Loucy (cell line): Measurements from ENCODE around the gene FXYD7.

Experiments
- EZH2phosphoT487 ChIP-seq: fragments of 200-600 bp; IDR thresholded peaks from 2 replicates; pipeline ENCODE4 v1.6.1; 2018; ENCODE audit warnings: antibody characterized with exemption, mild to moderate bottlenecking, moderate library complexity, borderline replicate concordance
- TF ChIP-seq, protein P1 (sequence below): fragments of 200-600 bp; sonication (generic); conservative IDR thresholded peaks from 2 replicates; pipeline ENCODE4 v1.5.1; 2014; ENCODE audit warnings: mild to moderate bottlenecking, antibody characterized with exemption, low read length

DNA sequence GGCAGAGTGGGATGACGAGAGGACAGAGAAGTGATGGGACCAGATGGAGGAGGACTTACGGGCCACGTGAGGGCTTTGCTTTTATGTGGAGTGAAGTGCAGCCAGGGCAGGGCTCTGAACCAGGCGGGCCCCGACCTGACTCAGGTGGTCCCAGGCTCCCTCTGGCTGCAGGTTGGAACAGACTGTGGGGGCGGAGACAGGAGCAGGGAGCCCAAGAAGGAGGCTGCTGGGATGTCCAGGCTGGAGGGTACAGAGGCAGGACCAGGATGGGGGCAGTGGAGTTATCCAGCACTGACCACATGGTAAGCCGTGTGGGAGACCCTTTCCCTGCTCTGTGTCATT, 13.6 kb downstream of the FXYD7 start:
- TF ChIP-seq, protein P1, sequence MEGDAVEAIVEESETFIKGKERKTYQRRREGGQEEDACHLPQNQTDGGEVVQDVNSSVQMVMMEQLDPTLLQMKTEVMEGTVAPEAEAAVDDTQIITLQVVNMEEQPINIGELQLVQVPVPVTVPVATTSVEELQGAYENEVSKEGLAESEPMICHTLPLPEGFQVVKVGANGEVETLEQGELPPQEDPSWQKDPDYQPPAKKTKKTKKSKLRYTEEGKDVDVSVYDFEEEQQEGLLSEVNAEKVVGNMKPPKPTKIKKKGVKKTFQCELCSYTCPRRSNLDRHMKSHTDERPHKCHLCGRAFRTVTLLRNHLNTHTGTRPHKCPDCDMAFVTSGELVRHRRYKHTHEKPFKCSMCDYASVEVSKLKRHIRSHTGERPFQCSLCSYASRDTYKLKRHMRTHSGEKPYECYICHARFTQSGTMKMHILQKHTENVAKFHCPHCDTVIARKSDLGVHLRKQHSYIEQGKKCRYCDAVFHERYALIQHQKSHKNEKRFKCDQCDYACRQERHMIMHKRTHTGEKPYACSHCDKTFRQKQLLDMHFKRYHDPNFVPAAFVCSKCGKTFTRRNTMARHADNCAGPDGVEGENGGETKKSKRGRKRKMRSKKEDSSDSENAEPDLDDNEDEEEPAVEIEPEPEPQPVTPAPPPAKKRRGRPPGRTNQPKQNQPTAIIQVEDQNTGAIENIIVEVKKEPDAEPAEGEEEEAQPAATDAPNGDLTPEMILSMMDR = no peak
- TF ChIP-seq EZH2phosphoT487 = no peak
